ENCODE measurements around the gene GPRC5C.

GPRC5C gene

GRCh38 chr17:74435775-74436359 lies 4.0 kb downstream of the GPRC5C start:
- DNase-seq: no peak

- DNase-seq: no peak
These were observed 5.8 kb downstream of the GPRC5C start for GRCh38 chr17:74437702-74438101.

GRCh38 chr17:74439691-74440567 lies 8.0 kb downstream of the GPRC5C start:
- no peak for DNase-seq

- no peak for DNase-seq
These were observed 9.6 kb downstream of the GPRC5C start for GRCh38 chr17:74441537-74441936.

- no peak for DNase-seq
These were observed 10.4 kb downstream of the GPRC5C start for GRCh38 chr17:74442291-74442669.

- DNase-seq: peak; percentile 30
These were observed 11.0 kb downstream of the GPRC5C start for GRCh38 chr17:74442670-74443515.

- no peak for DNase-seq
These were observed 11.8 kb downstream of the GPRC5C start for GRCh38 chr17:74443516-74444296.

- DNase-seq: no peak
These were observed 12.5 kb downstream of the GPRC5C start for GRCh38 chr17:74444406-74444805.

GRCh38 chr17:74445158-74445557 lies 13.3 kb downstream of the GPRC5C start:
- DNase-seq: no peak

GRCh38 chr17:74446551-74447500 lies 14.9 kb downstream of the GPRC5C start:
- DNase-seq: peak; percentile 45

- DNase-seq: no peak
These were observed 15.8 kb downstream of the GPRC5C start for GRCh38 chr17:74447628-74448159.

GRCh38 chr17:74448756-74449155 lies 16.9 kb downstream of the GPRC5C start:
- DNase-seq: no peak

- DNase-seq: no peak
These were observed 17.4 kb downstream of the GPRC5C start for GRCh38 chr17:74449306-74449705.

- no peak for DNase-seq
These were observed 17.9 kb downstream of the GPRC5C start for GRCh38 chr17:74449773-74450172.

GRCh38 chr17:74450231-74450630 lies 18.3 kb downstream of the GPRC5C start:
- DNase-seq: no peak

- no peak for DNase-seq
These were observed 19.1 kb downstream of the GPRC5C start for GRCh38 chr17:74450925-74451403.

- no peak for DNase-seq
These were observed 19.7 kb downstream of the GPRC5C start for GRCh38 chr17:74451557-74451956.

- DNase-seq: no peak
These were observed 20.3 kb downstream of the GPRC5C start for GRCh38 chr17:74452033-74452840.

- no peak for DNase-seq
These were observed 21.2 kb downstream of the GPRC5C start for GRCh38 chr17:74452841-74453661.

Data from stimulated activated CD4-positive, alpha-beta T cell treated with anti-CD3 and anti-CD28 coated beads, Interleukin-15, amount 100 ng/mL, for 24 hours (primary cell).